NB4 (cell line): ENCODE results near the gene DPF3.

Experiments used
- CTCF ChIP-seq: IDR thresholded peaks from one replicate; pipeline ENCODE4 v1.5.1; 2012; ENCODE audit warnings: low read depth, low read length
- MAX ChIP-seq: IDR thresholded peaks from 2 replicates; pipeline ENCODE4 v1.6.1; 2011; ENCODE audit warnings: low read depth, low read length
- MYC ChIP-seq: IDR thresholded peaks from 2 replicates; pipeline ENCODE4 v1.6.1; 2011; ENCODE audit warnings: low read depth, low read length
- POLR2A ChIP-seq: IDR thresholded peaks from 2 replicates; pipeline ENCODE4 v1.6.1; 2011; ENCODE audit warnings: mild to moderate bottlenecking; ENCODE audit not compliant: insufficient read length; ENCODE audit errors: extremely low read depth

- TF ChIP-seq CTCF (no peak), MYC (no peak), POLR2A (no peak), MAX (no peak)
These were observed 900 bp upstream of the DPF3 start for GRCh38 chr14:72894623-72895378.
